AG04449 (cell line): ENCODE results near the gene NXPH4.

Experiments used
- CTCF ChIA-PET: fragments of 350-600 bp; formaldehyde crosslinking; extraction: SDS; loops from one replicate; lab custom pipeline; 2021; ENCODE audit warnings: antibody characterized with exemption; lab: Yijun Ruan, JAX
- POLR2A ChIA-PET: fragments of 400-600, 350-600 bp; formaldehyde crosslinking; extraction: SDS; loops from one replicate; lab custom pipeline; 2020; ENCODE audit warnings: antibody characterized with exemption, inconsistent platforms; lab: Yijun Ruan, JAX
- DNase-seq: peaks from one replicate; pipeline ENCODE4 v3.0.0-alpha.2; 2010; ENCODE audit warnings: low read depth, low spot score
- H3K4me3 ChIP-seq: 2 replicates; pipeline ENCODE4 v1.5.1; 2011; ENCODE audit warnings: low read depth, mild to moderate bottlenecking, control low read depth, low read length
- CTCF ChIP-seq: IDR thresholded peaks from one replicate; pipeline ENCODE4 v1.5.1; 2011; ENCODE audit warnings: mild to moderate bottlenecking, moderate library complexity, low read length, control low read depth, inconsistent platforms; ENCODE audit not compliant: insufficient read depth; ENCODE audit errors: missing control alignments

NXPH4 gene

GRCh38 chr12:57219205-57219992 is 2.8 kb downstream of the NXPH4 start:
- DNase-seq, result no peak
- POLR2A ChIA-PET, result interaction anchor here (1.3 kb wide), 1 partner anchor 10 kb away, joined by 10 read pairs; the partner anchor contains the start of gene SHMT2
- CTCF ChIA-PET, result interaction anchor here (0.7 to 9.8 kb wide), 8 partner anchors 9 to 239 kb away, joined by 3 to 290 read pairs (median 5); partner anchors contain the start of genes INHBE and SHMT2
- TF ChIP-seq CTCF, result no peak
- H3K4me3 ChIP-seq, result no peak overlapping the region

GRCh38 chr12:57219993-57220754 is 3.6 kb downstream of the NXPH4 start:
- POLR2A ChIA-PET, result interaction anchor here (1.3 kb wide), 1 partner anchor 9 kb away, joined by 10 read pairs; the partner anchor contains the start of gene SHMT2

GRCh38 chr12:57220770-57221168 is 4.2 kb downstream of the NXPH4 start:
- no peak overlapping the region for H3K4me3 ChIP-seq
- ChIA-PET POLR2A (no interaction called here), CTCF (interaction anchor here (13.3 kb wide), 1 partner anchor 22 kb away, joined by 425 read pairs; a partner anchor contains a TSS)

More at GRCh38 chr12:57219993-57220754, 3.6 kb downstream of the NXPH4 start:
- no peak for DNase-seq
- no peak for TF ChIP-seq CTCF
- no peak overlapping the region for H3K4me3 ChIP-seq
- CTCF ChIA-PET, result interaction anchor here (1.3 to 9.8 kb wide), 5 partner anchors 8 to 232 kb away, joined by 4 to 290 read pairs (median 32); partner anchors contain the start of gene SHMT2

GRCh38 chr12:57221169-57221917 is 4.7 kb downstream of the NXPH4 start:
- ChIA-PET CTCF (interaction anchor here (13.3 kb wide), 1 partner anchor 22 kb away, joined by 425 read pairs; a partner anchor contains a TSS), POLR2A (no interaction called here)
- TF ChIP-seq CTCF, result no peak
- no peak overlapping the region for H3K4me3 ChIP-seq
- DNase-seq, result no peak

More at GRCh38 chr12:57220770-57221168, 4.2 kb downstream of the NXPH4 start:
- no peak for DNase-seq
- TF ChIP-seq CTCF, result no peak

- CTCF ChIA-PET, result interaction anchor here (0.6 to 13.3 kb wide), 5 partner anchors 7 to 99 kb away, joined by 3 to 425 read pairs (median 5); partner anchors contain the start of gene NXPH4
- no peak for TF ChIP-seq CTCF
- no peak for DNase-seq
- no peak overlapping the region for H3K4me3 ChIP-seq
- POLR2A ChIA-PET, result no interaction called here
Measured at GRCh38 chr12:57222286-57223190, 5.9 kb downstream of the NXPH4 start.
